WERI-Rb-1 (cell line): Measurements from ENCODE around the gene TUBAL3.

ENCODE experiments used
- DNase-seq: peaks from one replicate; pipeline ENCODE4 v3.0.0-alpha.2; 2020
- H3K27ac ChIP-seq: fragments of 250-450 bp; sonication (Bioruptor Pico); 2 replicates; pipeline ENCODE4 v1.5.1; 2020; ENCODE audit warnings: mild to moderate bottlenecking, moderate library complexity
- H3K27me3 ChIP-seq: fragments of 250-450 bp; sonication (Bioruptor Pico); 2 replicates; pipeline ENCODE4 v1.5.1; 2021; ENCODE audit warnings: mild to moderate bottlenecking, low read depth, moderate library complexity; ENCODE audit not compliant: insufficient read depth, severe bottlenecking
- H3K36me3 ChIP-seq: fragments of 250-450 bp; sonication (Bioruptor Pico); 2 replicates; pipeline ENCODE4 v1.5.1; 2020; ENCODE audit warnings: mild to moderate bottlenecking, moderate library complexity
- H3K4me3 ChIP-seq: 2 replicates; pipeline ENCODE4 v1.5.1; 2011; ENCODE audit warnings: low read depth, mild to moderate bottlenecking, control low read depth, low read length
- H3K9me3 ChIP-seq: fragments of 250-450 bp; sonication (Bioruptor Pico); 2 replicates; pipeline ENCODE4 v1.5.1; 2021; ENCODE audit warnings: mild to moderate bottlenecking, moderate library complexity; ENCODE audit not compliant: severe bottlenecking
- TF ChIP-seq, protein P1 (sequence below): IDR thresholded peaks from 2 replicates; pipeline ENCODE4 v1.5.1; 2011; ENCODE audit warnings: low read depth, mild to moderate bottlenecking, control low read depth, inconsistent platforms, low read length

TUBAL3 gene

GRCh38 chr10:5419466-5420094 lies 15.0 kb upstream of the TUBAL3 start:
- DNase-seq = no peak
- Histone ChIP-seq H3K36me3 (no peaks in the 10 kb centered on the region), H3K27ac (no peak overlapping the region), H3K9me3 (no peaks in the 10 kb centered on the region), H3K4me3 (no peak overlapping the region), H3K27me3 (no peaks in the 10 kb centered on the region)
- TF ChIP-seq, protein P1, sequence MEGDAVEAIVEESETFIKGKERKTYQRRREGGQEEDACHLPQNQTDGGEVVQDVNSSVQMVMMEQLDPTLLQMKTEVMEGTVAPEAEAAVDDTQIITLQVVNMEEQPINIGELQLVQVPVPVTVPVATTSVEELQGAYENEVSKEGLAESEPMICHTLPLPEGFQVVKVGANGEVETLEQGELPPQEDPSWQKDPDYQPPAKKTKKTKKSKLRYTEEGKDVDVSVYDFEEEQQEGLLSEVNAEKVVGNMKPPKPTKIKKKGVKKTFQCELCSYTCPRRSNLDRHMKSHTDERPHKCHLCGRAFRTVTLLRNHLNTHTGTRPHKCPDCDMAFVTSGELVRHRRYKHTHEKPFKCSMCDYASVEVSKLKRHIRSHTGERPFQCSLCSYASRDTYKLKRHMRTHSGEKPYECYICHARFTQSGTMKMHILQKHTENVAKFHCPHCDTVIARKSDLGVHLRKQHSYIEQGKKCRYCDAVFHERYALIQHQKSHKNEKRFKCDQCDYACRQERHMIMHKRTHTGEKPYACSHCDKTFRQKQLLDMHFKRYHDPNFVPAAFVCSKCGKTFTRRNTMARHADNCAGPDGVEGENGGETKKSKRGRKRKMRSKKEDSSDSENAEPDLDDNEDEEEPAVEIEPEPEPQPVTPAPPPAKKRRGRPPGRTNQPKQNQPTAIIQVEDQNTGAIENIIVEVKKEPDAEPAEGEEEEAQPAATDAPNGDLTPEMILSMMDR = no peak

- Histone ChIP-seq H3K27ac (no peak overlapping the region), H3K9me3 (no peaks in the 10 kb centered on the region), H3K4me3 (no peak overlapping the region), H3K27me3 (no peaks in the 10 kb centered on the region), H3K36me3 (no peaks in the 10 kb centered on the region)
- DNase-seq = no peak
- TF ChIP-seq, protein P1 = no peak
Measured at GRCh38 chr10:5418584-5418983, 14.0 kb upstream of the TUBAL3 start.

DNA sequence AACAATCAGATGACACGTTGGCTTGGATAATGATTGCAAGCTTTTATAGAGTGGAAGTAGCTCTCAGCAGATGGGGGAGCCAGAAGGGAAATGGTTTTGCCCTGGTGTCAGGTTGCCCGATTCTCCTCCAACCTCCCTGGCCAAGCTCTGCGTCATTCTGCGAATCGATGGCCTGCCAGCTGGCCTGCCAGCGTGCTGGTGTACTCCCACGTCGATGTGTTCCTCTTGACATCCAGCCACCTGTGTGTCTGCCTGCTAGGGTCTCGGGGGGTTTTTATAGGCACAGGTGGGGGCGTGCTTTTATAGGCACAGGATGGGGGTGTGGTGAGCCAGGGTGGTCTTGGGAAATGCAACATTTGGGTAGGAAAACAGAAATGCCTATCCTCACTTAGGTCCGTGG lies 12.4 kb upstream of the TUBAL3 start:
- TF ChIP-seq, protein P1 = no peak
- Histone ChIP-seq H3K9me3 (no peaks in the 10 kb centered on the region), H3K36me3 (no peaks in the 10 kb centered on the region), H3K27ac (no peak overlapping the region), H3K27me3 (no peaks in the 10 kb centered on the region), H3K4me3 (no peak overlapping the region)
- DNase-seq = no peak

DNA sequence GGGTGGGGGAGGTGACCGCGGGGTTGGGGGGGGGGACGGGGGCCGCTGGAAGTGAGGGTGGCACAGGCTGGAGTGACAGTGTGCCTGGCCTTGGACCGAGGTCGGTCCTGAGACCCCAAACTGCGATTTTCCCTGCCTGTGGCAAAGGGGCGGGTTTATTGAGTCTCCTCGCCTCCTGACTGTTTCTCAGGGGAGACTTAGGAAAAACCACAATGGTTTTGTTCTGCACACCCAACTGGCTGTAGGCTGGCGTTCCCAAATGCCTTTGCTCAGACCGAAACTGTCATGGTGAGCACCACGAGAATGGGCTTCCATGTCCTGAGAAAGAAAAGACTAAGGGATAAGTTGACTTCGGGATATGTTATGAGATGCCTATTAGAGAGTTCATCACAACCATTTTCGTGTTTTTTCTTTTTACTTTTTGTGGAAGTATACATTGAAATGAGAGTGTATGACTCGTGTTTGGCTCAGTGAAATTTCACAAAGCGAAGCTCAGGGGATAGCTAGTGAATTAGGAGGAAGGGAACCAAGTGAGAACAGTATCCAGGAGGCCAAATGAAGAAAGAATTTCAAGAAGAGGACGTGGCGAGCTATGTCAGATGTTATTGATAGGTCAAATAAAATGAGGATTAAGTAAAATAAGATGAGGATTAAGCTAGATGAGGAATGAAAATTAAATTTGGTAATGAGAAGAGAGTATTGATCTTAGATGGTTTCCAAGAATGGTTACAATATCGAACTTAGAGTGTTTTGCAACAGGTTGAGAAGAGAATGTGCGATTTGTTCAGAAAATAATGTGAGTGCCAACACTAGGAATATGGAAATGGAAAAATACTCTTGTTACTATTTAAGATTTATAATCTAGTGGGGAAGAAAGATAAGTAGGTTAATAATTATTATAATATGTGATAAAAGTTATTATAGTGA lies 8.6 kb upstream of the TUBAL3 start:
- H3K27ac ChIP-seq = no peak overlapping the region
- TF ChIP-seq, protein P1 = no peak
- no peaks in the 10 kb centered on the region for H3K9me3 ChIP-seq
- H3K27me3 ChIP-seq = no peaks in the 10 kb centered on the region
- no peaks in the 10 kb centered on the region for H3K36me3 ChIP-seq
- H3K4me3 ChIP-seq = peak overlapping the region; percentile 84
- DNase-seq = no peak

- Histone ChIP-seq H3K27ac (peak within 1 kb of the TSS; percentile 82), H3K36me3 (no peaks in the 10 kb centered on the region), H3K4me3 (peak within 1 kb of the TSS; percentile 84), H3K9me3 (no peaks in the 10 kb centered on the region), H3K27me3 (no peaks in the 10 kb centered on the region)
- TF ChIP-seq, protein P1 = no peak
- peak; percentile 80 for DNase-seq
Measured at GRCh38 chr10:5412277-5412941, 7.8 kb upstream of the TUBAL3 start, which contains the start of gene NET1. TSS of gene NET1 (plus strand) at chr10:5412557. CDS start at chr10:5412693, 136 bp downstream.
